Duodenal mucosa (tissue), 2 donors: ENCODE data around the gene PCSK4.
"Not testable (repeated sequence)": the region's sequence is repeated elsewhere in the genome, so short reads cannot be mapped to it uniquely, and the experiment has no call there.

Source experiments
- H3K27ac ChIP-seq: one replicate; pipeline ENCODE4 v1.7.0; 2013; ENCODE audit warnings: low read depth, low read length
- H3K27me3 ChIP-seq, 2 donors: one replicate each; pipeline ENCODE4 v1.7.0; 2013; ENCODE audit warnings: low read length in 2 of 2, control low read depth in 1 of 2; ENCODE audit not compliant: insufficient read depth in 2 of 2, control insufficient read depth in 1 of 2
- H3K36me3 ChIP-seq, 2 donors: one replicate each; pipeline ENCODE4 v1.7.0; 2013; ENCODE audit warnings: low read length in 2 of 2, control low read depth in 1 of 2; ENCODE audit not compliant: insufficient read depth in 2 of 2, control insufficient read depth in 1 of 2
- H3K4me1 ChIP-seq, 2 donors: one replicate each; pipeline ENCODE4 v1.7.0; 2013; ENCODE audit warnings: low read length in 2 of 2, control low read depth in 1 of 2; ENCODE audit not compliant: insufficient read depth in 2 of 2, control insufficient read depth in 1 of 2
- H3K4me3 ChIP-seq, 2 donors: one replicate each; pipeline ENCODE4 v1.7.0; 2013; ENCODE audit warnings: low read length in 2 of 2, low read depth in 1 of 2
- H3K9ac ChIP-seq, 2 donors: one replicate each; pipeline ENCODE4 v1.7.0; 2013; ENCODE audit warnings: low read length in 2 of 2, low read depth in 1 of 2
- H3K9me3 ChIP-seq, 2 donors: one replicate each; pipeline ENCODE4 v1.7.0; 2013; ENCODE audit warnings: low read length in 2 of 2, control low read depth in 1 of 2; ENCODE audit not compliant: control insufficient read depth in 1 of 2

Gene PCSK4

DNA sequence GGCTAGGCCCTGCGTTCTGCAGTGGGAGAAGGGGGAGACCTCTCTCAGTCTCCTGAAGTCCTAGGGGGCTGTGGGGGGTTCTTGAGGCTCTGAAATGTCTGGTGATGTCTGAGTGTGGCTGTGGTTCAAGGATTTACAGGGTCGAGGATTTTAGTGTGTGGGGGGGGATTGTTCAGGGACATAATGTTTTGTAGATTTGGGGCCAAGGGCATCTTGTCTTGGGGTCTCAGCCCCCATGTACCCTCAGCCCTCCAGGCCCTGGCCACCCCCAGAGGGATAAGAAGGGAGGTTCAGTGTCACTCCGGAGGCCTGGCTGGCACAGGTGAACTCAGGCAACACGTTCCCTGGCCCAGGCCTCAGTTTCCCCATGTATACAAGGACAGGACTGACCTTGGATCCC lies 42.6 kb downstream of the PCSK4 start:
- H3K36me3 ChIP-seq, result peaks cover 0 to 5% of the 10 kb centered on the region in 2 donors
- peaks cover 56 to 58% of the 10 kb centered on the region in 2 donors for H3K27me3 ChIP-seq
- H3K4me3 ChIP-seq, result no peak overlapping the region
- H3K9me3 ChIP-seq, result no peaks in the 10 kb centered on the region
- no peak overlapping the region for H3K27ac ChIP-seq
- peaks cover 0 to 4% of the 10 kb centered on the region in 2 donors for H3K4me1 ChIP-seq
- no peak overlapping the region for H3K9ac ChIP-seq

DNA sequence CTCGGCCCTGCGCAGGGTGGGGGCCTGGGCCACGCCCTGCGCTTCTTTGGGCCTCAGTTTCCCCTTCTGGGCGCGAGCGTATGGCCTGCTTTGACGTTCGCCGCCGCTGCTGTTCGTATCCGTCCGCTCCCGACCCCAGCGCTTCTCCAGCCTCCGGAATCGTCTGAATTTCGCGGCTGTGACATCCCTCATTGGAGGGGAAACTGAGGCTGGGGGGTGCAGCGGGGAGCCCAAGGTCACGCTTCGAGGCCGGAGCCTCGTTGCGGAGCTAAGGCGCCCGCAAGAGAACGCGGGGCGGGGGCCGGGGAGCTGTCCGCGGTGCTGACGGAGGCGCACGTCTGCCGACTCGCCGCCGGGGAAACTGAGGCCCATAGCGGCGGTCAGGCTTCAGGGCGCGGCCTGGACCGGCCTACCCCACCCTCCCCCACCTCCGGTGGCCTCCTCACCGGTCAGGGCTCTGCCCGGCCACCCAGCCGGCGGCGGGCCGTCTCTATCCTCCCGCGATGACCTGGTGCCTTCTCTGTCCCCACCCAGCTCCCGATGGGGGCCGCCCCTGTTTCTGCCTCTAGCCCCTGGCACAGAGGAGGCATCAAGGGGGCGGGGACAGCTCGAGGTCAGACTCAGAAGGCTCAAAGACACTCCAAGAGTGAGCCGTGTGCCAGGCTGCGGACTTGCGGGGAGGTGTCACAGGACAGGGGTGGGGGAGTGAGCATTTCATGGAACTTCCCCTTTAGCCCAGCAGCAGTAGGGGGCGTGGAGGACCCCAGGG lies 43.3 kb downstream of the PCSK4 start:
- no peak overlapping the region for H3K27ac ChIP-seq
- H3K36me3 ChIP-seq, result peaks cover 0 to 11% of the 10 kb centered on the region in 2 donors
- H3K9me3 ChIP-seq, result no peaks in the 10 kb centered on the region
- H3K9ac ChIP-seq, result no peak overlapping the region
- H3K4me1 ChIP-seq, result peaks cover 0 to 4% of the 10 kb centered on the region in 2 donors
- no peak overlapping the region for H3K4me3 ChIP-seq
- H3K27me3 ChIP-seq, result peaks cover 50 to 52% of the 10 kb centered on the region in 2 donors

DNA sequence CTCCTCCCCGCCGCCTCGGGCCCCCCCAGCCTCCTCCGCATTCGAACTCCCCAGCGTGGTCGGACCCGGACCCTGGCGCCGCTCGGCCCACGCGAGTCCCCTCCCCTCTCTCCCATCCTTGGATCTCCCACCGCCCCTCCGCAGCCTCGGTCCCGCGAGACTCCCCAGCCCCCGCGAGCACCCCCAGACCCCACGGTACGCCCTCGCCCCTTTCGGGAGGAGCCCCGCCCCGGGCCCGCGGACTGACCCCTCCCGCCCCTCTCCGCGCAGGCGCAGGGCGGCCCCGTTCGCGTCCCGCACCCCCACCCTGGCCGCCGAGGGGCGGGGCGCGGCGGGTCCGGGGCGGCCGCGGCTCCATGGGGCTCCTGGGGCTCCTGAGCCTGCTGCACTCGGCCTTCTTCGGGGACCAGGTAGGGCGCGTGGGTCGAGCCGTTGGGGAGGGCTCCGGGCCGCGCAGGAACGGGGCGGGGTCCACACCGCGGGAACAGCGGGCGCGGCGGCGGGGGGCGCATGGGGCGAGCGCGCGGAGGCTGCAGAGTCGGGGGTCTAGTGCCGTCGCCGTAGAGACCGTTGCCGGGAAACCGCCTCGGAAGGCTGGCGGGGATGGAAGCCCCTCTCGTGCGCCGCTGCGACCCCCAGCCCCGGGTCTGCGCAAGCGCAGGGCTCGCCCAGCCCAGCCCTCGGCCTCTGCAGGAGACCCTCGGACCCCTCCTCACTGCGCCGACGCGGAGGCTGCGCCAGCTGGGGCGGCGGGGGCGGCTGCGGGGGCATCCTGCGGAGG lies 44.0 kb downstream of the PCSK4 start:
- peaks cover 0 to 4% of the 10 kb centered on the region in 2 donors for H3K4me1 ChIP-seq
- H3K27ac ChIP-seq, result no peak overlapping the region
- H3K27me3 ChIP-seq, result peaks cover 43 to 47% of the 10 kb centered on the region in 2 donors
- H3K4me3 ChIP-seq, result no peak overlapping the region
- H3K9me3 ChIP-seq, result no peaks in the 10 kb centered on the region
- H3K9ac ChIP-seq, result no peak overlapping the region
- H3K36me3 ChIP-seq, result peaks cover 0 to 17% of the 10 kb centered on the region in 2 donors

DNA sequence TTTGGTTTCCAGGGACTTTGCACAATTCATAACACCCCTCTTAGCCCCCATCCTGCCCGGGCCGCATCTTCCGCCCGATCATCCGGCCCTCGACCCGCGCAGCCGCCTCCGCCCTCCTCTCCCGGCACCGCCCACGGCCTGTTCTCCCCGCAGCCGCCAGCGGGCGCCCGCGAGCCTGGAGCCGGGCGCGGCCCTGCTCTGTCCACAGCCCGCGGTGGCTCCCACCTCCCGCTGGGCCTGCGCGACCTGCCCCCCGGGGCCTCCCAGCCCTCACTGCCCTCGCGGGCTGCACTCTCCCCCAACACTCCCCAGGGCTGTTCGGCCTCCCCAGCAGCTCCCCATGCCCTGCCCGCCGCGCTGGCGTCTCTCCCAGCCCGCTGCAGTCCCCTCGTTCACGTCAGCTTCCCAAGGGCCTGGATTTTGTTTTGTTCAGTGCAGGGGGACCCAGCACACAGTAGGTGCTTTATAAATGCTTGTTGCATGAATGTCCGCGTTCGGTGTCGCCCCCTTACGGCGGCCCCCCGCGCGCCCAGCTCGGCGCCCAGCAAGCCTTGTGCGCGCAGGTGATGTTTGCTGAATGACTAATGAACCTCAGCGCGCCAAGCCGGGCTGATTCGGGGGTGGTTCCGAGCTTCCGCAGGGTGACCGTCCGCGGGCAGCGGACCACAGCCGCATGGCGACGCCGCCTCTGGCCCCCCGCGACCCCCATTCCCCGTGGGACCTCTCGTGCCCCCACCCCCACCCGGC lies 44.8 kb downstream of the PCSK4 start:
- peaks cover 35 to 39% of the 10 kb centered on the region in 2 donors for H3K27me3 ChIP-seq
- peaks cover 3 to 4% of the 10 kb centered on the region in 2 donors for H3K4me1 ChIP-seq
- H3K27ac ChIP-seq, result no peak overlapping the region
- H3K4me3 ChIP-seq, result peak overlapping the region; percentile 52 to 62
- H3K9me3 ChIP-seq, result no peaks in the 10 kb centered on the region
- H3K36me3 ChIP-seq, result peaks cover 7 to 25% of the 10 kb centered on the region in 2 donors
- peak overlapping the region in 1 of 2 donors; percentile 4 for H3K9ac ChIP-seq

DNA sequence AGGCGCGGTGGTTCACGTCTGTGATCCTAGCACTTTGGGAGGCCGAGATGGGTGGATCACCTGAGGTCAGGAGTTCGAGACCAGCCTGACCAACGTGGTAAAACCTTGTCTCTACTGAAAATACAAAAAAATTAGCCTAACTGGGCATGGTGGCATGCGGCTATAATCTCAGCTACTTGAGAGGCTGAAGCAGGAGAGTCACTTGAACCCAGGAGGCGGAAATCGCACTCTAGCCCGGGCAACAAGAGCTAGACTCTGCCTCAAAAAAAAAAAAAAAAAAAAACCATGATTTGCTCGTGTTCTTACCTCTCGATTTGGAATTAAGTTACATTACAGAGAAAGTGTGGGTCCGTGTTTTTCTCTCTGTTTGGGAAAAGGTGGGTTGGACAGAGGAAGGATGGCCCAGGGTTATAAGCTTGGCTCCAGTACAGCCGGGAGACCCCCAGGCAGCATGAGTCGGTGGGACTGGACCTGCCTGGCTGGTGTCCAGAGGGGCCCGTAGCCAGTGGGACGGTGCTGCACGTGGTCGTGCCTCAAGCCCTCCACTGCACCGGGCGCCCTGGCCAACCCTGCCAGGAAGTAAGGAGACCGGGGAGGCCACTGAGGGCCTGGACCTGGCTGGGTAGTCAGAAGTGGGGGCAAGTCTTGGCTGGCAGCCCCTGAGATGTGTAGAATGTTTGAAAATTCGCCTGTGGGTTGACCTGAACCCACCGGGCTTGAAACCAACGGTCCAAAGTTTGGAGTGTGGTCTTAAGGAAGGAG lies 48.3 kb downstream of the PCSK4 start:
- Histone ChIP-seq H3K36me3 (peaks cover 9 to 35% of the 10 kb centered on the region in 2 donors), H3K27me3 (peaks cover 6 to 9% of the 10 kb centered on the region in 2 donors), H3K4me3 (no peak overlapping the region), H3K9me3 (no peaks in the 10 kb centered on the region), H3K27ac (no peak overlapping the region), H3K9ac (no peak overlapping the region), H3K4me1 (peaks cover 10 to 26% of the 10 kb centered on the region in 2 donors)

DNA sequence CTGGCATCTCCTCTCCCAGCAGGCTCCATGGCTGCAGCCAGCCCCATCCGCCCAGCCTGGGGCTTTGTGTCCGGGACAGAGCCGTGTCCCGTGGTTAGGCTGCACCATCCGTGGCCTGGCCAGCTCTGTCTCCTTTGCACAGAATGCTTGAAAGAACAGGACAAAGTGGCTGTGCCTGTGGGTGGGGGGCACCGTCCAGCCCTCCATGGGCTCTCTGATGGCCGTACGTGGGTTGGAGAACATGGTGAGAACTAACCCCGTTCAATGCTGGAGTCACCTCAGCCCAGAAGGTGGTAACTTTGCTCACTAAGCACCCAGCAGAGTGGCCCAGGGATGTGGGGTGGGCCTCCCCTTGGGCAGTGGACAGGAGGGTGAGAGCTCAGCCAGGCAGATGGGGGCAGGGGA lies 49.1 kb downstream of the PCSK4 start:
- H3K4me1 ChIP-seq, result peaks cover 10 to 26% of the 10 kb centered on the region in 2 donors

DNA sequence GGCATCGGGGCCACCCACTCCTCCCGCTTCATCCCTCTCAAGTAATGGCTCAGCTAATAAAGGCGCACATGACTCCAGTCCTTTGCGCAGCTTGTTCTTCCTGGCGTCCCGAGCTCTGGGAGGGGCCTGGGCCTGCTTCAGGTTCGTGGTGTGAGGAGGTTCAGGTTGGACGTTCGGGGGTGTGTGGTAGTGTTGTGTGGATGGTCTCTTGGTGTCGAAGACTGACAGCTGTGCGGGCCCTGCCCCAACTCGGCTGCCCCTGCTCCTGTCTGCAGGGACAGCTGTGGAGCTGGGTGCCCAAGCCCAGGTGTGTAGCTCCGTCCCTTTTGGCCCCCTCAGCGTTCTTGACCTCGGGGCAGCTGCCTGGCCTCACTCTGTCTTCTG lies 49.7 kb downstream of the PCSK4 start:
- Histone ChIP-seq H3K9ac (no peak overlapping the region), H3K27me3 (peaks cover 0 to under 1% of the 10 kb centered on the region in 2 donors), H3K36me3 (peaks cover 10 to 38% of the 10 kb centered on the region in 2 donors), H3K27ac (no peak overlapping the region), H3K9me3 (no peaks in the 10 kb centered on the region), H3K4me3 (no peak overlapping the region), H3K4me1 (peaks cover 10 to 23% of the 10 kb centered on the region in 2 donors)

More for the DNA sequence above, 49.1 kb downstream of the PCSK4 start:
- Histone ChIP-seq H3K4me3 (no peak overlapping the region), H3K9ac (no peak overlapping the region), H3K9me3 (no peaks in the 10 kb centered on the region), H3K27me3 (peaks cover 0 to 3% of the 10 kb centered on the region in 2 donors), H3K36me3 (peaks cover 9 to 35% of the 10 kb centered on the region in 2 donors), H3K27ac (no peak overlapping the region)

DNA sequence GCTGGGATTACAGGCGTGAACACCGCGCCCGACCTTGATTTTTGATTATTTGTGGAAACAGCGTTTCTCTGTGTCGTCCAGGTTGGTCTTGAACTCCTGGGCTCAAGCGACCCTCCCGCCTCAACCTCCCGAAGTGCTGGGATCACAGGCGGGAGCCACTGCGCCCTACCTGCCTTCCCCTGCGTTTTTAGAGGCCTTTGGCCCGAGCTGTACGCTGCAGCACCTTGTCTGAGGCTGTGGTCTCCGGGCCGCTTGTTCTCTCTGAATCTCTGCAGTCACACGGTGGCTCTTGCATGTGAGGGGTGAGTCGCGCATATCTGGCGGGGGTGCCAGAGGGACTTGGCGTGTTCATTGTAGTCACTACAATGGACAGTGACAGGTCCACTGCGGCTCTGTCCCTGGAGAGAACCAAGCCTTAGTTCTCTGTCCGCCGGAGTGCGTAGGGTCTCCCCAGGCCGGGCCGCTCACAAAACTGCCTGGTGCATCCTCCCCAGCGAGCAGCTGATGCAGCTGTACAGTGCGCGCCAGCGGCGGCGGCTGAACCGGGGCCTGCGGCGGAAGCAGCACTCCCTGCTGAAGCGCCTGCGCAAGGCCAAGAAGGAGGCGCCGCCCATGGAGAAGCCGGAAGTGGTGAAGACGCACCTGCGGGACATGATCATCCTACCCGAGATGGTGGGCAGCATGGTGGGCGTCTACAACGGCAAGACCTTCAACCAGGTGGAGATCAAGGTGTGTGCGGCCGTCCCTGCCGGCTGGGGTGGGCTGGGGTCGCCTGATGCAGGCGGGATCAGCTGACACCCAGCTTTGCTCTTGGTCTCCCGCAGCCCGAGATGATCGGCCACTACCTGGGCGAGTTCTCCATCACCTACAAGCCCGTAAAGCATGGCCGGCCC lies 50.4 kb downstream of the PCSK4 start:
- not testable (repeated sequence) for H3K27me3 ChIP-seq, H3K9me3 ChIP-seq, H3K27ac ChIP-seq
- peaks cover 12 to 41% of the 10 kb centered on the region in 2 donors for H3K36me3 ChIP-seq
- peak overlapping the region; percentile 91 to 92 for H3K4me3 ChIP-seq
- H3K4me1 ChIP-seq, result peaks cover 10 to 22% of the 10 kb centered on the region in 2 donors
- H3K9ac ChIP-seq, result peak overlapping the region; percentile 69 to 90

DNA sequence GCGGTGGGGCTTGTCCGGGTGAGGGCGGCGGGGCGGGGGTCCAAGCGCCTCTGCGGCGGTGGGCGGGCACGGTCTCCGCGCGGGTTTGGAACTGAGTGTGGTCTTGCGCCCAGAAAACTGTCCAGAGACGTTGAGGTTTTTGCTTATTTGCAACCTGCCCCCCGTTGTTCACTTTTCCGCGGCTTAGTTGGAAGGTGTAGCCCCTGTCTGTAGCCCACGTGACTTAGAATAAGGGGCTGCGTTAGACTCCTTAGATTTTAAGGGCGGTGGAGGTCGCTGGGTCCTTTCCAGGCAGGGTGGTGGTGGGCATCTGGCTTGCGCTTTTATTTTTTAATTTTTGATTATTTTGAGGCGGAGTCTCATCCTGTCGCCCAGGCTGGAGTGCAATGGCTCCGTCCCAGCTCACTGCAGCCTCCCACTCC lies 51.2 kb downstream of the PCSK4 start:
- Histone ChIP-seq H3K36me3 (peaks cover 12 to 49% of the 10 kb centered on the region in 2 donors), H3K9me3 (no peaks in the 10 kb centered on the region), H3K9ac (peak overlapping the region; percentile 79 to 90), H3K27me3 (no peaks in the 10 kb centered on the region), H3K4me3 (peak overlapping the region; percentile 91 to 92), H3K4me1 (peaks cover 10 to 22% of the 10 kb centered on the region in 2 donors), H3K27ac (no peak overlapping the region)
